D341Med (cell line): ENCODE measurements around the gene TOMM22.
"Not testable (repeated sequence)": the region's sequence is repeated elsewhere in the genome, so short reads cannot be mapped to it uniquely, and the experiment has no call there.

Experiments used
- DNase-seq: peaks from one replicate; pipeline ENCODE4 v3.0.0; 2012; ENCODE audit warnings: low spot score

TOMM22 gene

DNA sequence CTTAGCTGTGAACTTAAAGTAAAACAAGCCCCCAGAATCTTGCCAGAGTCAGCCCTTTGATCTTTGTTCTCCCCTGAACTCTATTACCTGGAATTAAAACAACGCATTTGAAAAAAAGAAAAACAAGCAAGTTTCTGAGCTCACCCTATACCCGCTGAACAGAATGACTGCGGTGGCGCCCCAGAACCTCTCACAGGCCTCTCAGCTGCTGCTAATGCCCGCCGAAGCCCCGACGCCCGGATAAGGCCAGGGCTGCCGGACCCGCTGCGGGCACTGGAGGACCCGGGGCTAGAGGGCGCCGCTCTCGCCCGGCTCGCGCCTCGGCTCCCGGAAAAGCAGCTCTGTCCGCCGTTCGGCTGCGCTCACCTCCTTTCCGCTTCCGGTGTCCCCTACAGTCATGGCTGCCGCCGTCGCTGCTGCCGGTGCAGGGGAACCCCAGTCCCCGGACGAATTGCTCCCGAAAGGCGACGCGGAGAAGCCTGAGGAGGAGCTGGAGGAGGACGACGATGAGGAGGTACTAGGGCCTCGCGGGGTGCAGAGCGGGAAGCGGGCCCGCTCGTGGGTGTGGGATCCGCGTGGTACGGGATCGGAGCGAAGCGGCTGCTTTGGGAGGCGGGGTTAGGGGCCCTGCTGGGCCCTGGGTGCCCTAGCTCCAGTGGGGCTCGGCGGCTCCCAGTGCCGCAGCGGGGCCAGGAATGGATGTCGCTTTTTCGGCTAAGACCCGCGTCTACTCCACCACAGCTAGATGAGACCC, at the start of gene TOMM22:
TOMM22 (plus strand) TSS at position 376 of the 754 bp plus-strand sequence; CDS start at position 398, 22 bp downstream.
- DNase-seq = peak; percentile 96

DNA sequence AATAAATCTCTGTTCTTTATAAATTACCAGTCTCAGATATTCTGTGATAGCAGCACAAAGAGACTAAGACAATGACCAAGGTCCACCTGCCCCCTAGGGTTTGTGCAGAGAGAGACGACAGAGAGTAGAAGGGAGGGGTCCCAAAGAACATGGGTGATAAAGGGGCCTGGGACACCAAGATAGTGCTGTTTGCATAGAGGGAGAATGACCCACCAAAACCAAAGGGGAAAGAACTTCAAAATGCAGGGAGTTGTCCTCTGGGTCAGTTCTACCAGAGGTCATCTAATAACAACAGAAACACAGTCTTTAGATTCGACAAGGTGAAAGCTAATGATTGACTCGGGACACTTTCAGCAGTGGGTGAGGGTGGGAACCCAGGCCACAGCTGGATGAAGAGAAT, 49.2 kb upstream of the TOMM22 start:
- no peak for DNase-seq

- DNase-seq = no peak
Observed at GRCh38 chr22:38638216-38638615, 43.5 kb upstream of the TOMM22 start.

DNA sequence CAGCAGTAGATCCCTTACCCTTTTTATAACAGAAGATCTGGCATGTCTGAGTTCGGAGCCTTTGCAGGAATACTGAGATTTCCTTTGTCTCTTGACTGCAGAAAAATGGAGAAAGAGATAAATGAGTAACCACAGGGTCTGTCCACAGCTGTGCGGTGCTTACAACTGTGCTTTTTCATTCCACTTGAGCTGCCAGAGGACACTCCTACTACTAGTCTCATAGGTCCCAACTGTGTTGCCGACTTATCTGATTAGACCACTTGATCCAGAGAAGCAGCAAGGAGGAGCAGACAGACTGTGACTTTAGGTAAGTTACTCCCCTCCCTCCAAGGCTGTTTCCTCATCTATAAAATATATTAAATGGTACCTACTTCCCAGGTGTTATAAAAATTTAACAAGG, 43.0 kb upstream of the TOMM22 start:
- no peak for DNase-seq

DNA sequence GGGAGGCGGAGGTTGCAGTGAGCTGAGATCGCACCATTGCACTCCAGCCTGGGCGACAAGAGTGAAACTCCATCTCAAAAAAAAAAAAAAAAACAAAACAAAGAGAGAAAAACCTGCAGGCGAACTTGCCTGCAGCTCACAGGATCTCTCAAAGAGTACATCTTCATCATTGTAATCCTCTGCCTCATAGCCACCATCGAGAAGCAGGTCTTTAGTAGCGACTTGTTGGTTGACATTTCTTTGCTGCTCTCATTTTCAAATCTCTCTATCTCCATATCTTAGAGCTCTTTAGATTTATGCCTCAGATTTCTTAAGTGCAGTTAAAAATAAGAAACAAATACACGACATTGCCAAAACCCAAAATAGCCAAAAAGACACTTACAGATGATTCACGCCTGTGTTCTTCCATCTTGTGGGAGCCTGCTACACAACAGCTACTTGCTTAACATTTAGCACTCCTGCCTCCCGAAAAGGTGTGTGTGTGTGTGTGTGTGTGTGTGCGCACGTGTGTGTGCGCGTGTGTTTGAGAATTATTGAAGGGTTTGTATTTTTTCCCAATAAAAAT, 40.2 kb upstream of the TOMM22 start:
- no peak for DNase-seq

- DNase-seq = not testable (repeated sequence)
Observed at GRCh38 chr22:38644245-38644644, 37.5 kb upstream of the TOMM22 start.

GRCh38 chr22:38645430-38645829, 36.3 kb upstream of the TOMM22 start:
- no peak for DNase-seq

DNA sequence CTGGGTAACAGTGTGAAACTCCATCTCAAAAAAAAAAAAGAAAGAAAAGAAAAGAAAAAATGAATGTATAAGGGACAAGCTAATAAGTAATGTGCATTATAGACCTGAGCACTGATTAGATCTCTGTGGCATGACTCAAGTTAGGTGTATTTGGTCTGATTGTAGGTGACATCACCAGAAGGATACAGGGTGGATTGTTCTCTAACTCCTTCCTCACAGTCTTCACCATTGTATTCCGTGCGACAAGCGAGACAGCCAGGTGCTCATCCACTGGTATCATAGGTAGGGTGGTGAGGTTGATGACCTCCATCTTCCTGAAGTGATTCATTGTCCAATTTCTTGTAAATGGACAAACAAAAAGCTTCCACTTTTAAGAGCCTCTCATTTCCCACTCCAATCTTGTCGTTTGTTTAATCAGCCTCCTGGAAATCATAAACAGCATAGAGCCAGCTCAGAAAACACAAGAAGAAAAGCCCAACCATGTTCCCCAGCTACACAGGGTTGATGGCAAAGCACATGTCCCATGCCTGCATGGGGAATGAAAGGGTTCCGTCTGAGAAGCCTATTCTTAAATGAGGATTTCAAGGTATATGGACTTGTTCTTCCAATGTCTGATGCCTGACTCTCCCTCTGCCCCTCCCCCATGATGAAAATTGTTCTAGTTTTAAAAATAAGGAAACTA, 31.8 kb upstream of the TOMM22 start:
- no peak for DNase-seq

DNA sequence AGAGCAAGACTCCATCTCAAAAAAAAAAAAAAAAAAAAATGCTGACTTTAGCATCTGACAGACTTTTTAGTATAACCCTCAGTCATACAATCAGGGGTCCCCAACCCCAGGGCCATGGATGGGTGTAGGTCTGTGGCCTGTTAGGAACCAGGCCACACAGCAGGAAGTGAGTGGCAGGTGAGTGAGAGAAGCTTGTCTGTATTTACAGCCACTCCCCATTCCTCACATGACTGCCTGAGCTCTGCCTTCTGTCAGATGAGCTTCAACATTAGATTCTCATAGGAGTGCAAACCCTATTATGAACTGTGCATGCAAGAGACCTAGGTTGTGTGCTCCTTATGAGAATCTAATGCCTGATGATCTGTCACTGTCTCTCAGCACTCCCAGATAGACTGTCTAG, 28.9 kb upstream of the TOMM22 start:
- DNase-seq = no peak

DNA sequence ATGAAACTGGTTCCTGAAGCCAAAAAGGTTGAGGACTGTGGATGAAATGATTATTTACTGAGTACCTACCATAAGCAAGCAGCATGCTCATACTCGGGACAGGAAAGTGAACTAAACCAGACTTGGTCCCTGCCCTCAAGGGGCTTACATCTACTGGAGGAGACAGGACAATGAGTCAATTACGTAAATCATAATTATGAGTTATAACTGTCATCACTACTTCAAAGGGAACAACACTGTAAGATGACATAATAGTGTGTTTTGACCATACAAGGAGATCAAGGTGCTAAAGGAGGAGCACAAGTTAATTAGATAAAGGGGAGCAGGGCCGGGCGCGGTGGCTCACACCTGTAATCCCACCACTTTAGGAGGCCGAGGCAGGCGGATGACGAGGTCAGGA, 28.0 kb upstream of the TOMM22 start:
- no peak for DNase-seq

- DNase-seq = no peak
Observed at GRCh38 chr22:38655519-38656255, 26.1 kb upstream of the TOMM22 start.

GRCh38 chr22:38656256-38657044, 25.3 kb upstream of the TOMM22 start, which contains the start of the genes CBY1 and FAM227A:
Gene CBY1 (plus strand): TSS chr22:38656638. CDS start chr22:38668055, 11,417 bp downstream.
Gene FAM227A (minus strand): TSS chr22:38656392. CDS start chr22:38650168, 6,224 bp downstream.
- DNase-seq = peak; percentile 98

GRCh38 chr22:38657045-38657909, 24.5 kb upstream of the TOMM22 start:
- DNase-seq = peak; percentile 64

DNA sequence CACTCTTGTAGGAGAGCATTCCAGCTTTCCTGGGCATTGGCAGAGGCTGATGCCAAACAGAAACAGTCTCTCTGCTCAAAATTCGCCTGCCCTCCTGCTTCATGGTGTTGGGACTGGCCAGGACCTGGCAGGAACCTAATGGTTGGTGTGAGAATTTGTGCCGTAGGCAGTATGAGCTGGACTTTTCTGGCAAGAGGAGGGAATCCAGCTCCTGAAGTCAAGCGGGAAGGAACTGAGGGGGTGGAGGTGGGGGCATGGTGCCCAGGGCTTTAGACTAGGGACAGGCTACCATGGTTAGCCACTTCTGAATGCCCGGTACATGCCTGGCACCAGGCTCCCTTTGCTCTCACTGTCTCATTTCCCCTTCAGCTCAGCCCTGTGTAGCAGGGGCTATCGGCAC, 6.9 kb upstream of the TOMM22 start:
- no peak for DNase-seq

GRCh38 chr22:38675833-38676232, 5.9 kb upstream of the TOMM22 start:
- no peak for DNase-seq

DNA sequence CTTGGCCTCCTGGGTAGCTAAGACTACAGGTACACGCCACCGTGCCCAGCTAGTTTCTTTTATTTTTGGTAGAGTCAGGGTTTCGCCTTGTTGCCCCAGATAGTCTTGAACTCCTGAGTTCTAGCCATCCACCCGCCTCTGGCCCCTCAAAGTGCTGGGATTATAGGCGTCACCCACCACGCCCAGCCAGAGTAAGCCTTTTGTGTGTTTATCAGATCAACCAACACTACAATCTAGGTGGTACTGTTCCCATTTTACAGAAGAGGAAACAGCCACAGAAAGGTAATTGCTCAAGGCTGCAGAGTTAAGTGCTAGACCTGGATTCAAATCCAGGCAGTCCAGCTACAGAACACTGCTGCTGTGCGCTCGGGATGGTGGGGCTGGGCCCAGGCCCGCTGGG, 3.1 kb downstream of the TOMM22 start:
- no peak for DNase-seq

- DNase-seq = no peak
Observed at GRCh38 chr22:38685761-38686160, 4.0 kb downstream of the TOMM22 start.

DNA sequence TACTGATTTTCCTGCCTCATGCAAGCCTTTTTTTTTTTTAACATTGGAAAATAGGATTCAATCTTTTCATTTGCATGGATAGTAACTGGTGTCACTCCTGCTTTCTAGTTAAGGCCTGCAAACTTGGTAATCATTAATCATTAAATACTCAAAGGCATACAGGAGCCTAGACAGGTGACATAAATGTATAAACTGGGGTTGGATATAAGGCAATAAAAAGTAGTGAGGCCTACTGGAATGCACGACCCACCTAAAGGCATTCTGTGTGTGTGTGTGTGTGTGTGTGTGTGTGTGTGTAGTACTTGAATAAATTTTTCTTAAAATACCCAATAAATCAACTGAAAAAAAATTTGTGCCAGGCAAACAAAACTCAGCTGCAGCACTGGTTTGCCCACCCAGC, 7.9 kb downstream of the TOMM22 start:
- no peak for DNase-seq

- DNase-seq = no peak
Observed at GRCh38 chr22:38694049-38694448, 12.3 kb downstream of the TOMM22 start.

DNA sequence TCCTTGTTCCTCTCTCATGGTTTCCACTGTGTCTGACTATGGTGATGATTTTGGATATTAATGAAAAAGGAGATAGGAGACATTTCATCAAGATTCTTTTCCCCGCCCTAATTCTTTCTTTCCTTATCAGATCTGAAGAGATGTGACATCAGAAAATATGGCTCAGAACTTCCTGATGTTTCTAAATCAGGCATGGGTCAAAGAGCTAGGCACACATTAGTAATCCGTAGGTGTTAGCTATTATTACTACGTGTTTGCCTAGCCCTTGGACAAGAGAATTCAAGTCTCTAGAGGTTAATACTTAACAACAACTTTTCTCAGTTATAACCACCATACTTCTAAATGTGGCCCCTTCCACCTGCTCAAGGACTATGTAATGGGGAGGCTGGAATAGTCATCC, 13.2 kb downstream of the TOMM22 start:
- DNase-seq = no peak
